NCI-H2196 (cell line): Measurements from ENCODE around the gene MUC21.
"Not testable (repeated sequence)": the region's sequence is repeated elsewhere in the genome, so short reads cannot be mapped to it uniquely, and the experiment has no call there.

ENCODE experiments used
- DNase-seq: peaks from one replicate; lab custom pipeline; 2025; ENCODE audit not compliant: unreplicated experiment; lab: John Stamatoyannopoulos, UW

Gene MUC21

GRCh38 chr6:30966154-30966553 is 17.4 kb upstream of the MUC21 start:
- DNase-seq, result no peak

GRCh38 chr6:30969171-30969570 is 14.3 kb upstream of the MUC21 start:
- DNase-seq, result not testable (repeated sequence)

- DNase-seq, result no peak
Measured at GRCh38 chr6:30970946-30971345, 12.6 kb upstream of the MUC21 start.

GRCh38 chr6:30972816-30973215 is 10.7 kb upstream of the MUC21 start:
- DNase-seq, result no peak

GRCh38 chr6:30974490-30975252 is 8.8 kb upstream of the MUC21 start:
- DNase-seq, result no peak

- DNase-seq, result no peak
Measured at GRCh38 chr6:30979141-30979540, 4.4 kb upstream of the MUC21 start.

GRCh38 chr6:30979690-30980089 is 3.8 kb upstream of the MUC21 start:
- DNase-seq, result no peak

GRCh38 chr6:30981942-30982772 is 1.4 kb upstream of the MUC21 start:
- no peak for DNase-seq

GRCh38 chr6:30985490-30985889 is 2.0 kb downstream of the MUC21 start:
- DNase-seq, result no peak

- no peak for DNase-seq
Measured at GRCh38 chr6:30987304-30987703, 3.8 kb downstream of the MUC21 start.

GRCh38 chr6:30988209-30988825 is 4.8 kb downstream of the MUC21 start:
- DNase-seq, result no peak

- DNase-seq, result peak; percentile 7
Measured at GRCh38 chr6:30990422-30991086, 7.0 kb downstream of the MUC21 start.

GRCh38 chr6:30991891-30992290 is 8.4 kb downstream of the MUC21 start:
- DNase-seq, result no peak

- no peak for DNase-seq
Measured at GRCh38 chr6:30997301-30997700, 13.8 kb downstream of the MUC21 start.

GRCh38 chr6:30998785-30999184 is 15.3 kb downstream of the MUC21 start:
- no peak for DNase-seq

- DNase-seq, result not testable (repeated sequence)
Measured at GRCh38 chr6:31000067-31000860, 16.7 kb downstream of the MUC21 start.

- DNase-seq, result no peak
Measured at GRCh38 chr6:31001281-31001888, 17.9 kb downstream of the MUC21 start.

GRCh38 chr6:31002471-31002870 is 19.0 kb downstream of the MUC21 start:
- no peak for DNase-seq

- DNase-seq, result no peak
Measured at GRCh38 chr6:31004794-31005193, 21.3 kb downstream of the MUC21 start.
